ENCODE data around the gene BCL7A.
A peak's percentile ranks its signal among the peaks of the same experiment; 100 is the strongest.
"Not testable (repeated sequence)": the region's sequence is repeated elsewhere in the genome, so short reads cannot be mapped to it uniquely, and the experiment has no call there.

Gene BCL7A

GRCh38 chr12:122021822-122022392, at the start of gene BCL7A:
BCL7A (plus strand) TSS chr12:122021884; CDS start chr12:122022092, 208 bp downstream.
- DNase-seq = peak; percentile 61

GRCh38 chr12:121974026-121974985, 47.4 kb upstream of the BCL7A start:
- DNase-seq = no peak

GRCh38 chr12:121975021-121975420, 46.7 kb upstream of the BCL7A start:
- DNase-seq = no peak

- DNase-seq = no peak
These were observed 44.7 kb upstream of the BCL7A start for GRCh38 chr12:121976950-121977349.

GRCh38 chr12:121980191-121980891, 41.3 kb upstream of the BCL7A start:
- no peak for DNase-seq

- no peak for DNase-seq
These were observed 40.8 kb upstream of the BCL7A start for GRCh38 chr12:121980892-121981272.

- DNase-seq = no peak
These were observed 40.2 kb upstream of the BCL7A start for GRCh38 chr12:121981456-121981855.

- no peak for DNase-seq
These were observed 38.7 kb upstream of the BCL7A start for GRCh38 chr12:121982950-121983349.

- DNase-seq = no peak
These were observed 38.0 kb upstream of the BCL7A start for GRCh38 chr12:121983536-121984210.

GRCh38 chr12:121986489-121987245, 35.0 kb upstream of the BCL7A start:
- no peak for DNase-seq

- not testable (repeated sequence) for DNase-seq
These were observed 33.2 kb upstream of the BCL7A start for GRCh38 chr12:121988519-121988918.

GRCh38 chr12:121989276-121990113, 32.2 kb upstream of the BCL7A start:
- DNase-seq = no peak

GRCh38 chr12:121990114-121990647, 31.5 kb upstream of the BCL7A start:
- DNase-seq = no peak

GRCh38 chr12:121990692-121991603, 30.7 kb upstream of the BCL7A start:
- no peak for DNase-seq

GRCh38 chr12:121992059-121992879, 29.4 kb upstream of the BCL7A start:
- peak; percentile 92 for DNase-seq

- no peak for DNase-seq
These were observed 25.4 kb upstream of the BCL7A start for GRCh38 chr12:121996050-121996944.

- no peak for DNase-seq
These were observed 24.6 kb upstream of the BCL7A start for GRCh38 chr12:121996945-121997612.

Measured in NCI-H226 (cell line).